Measurements from ENCODE around the gene SSTR1. TPM values are rescaled to one million over a fixed set of nuclear protein-coding genes. Genes with fewer than 3 reads are reported as not detected.

SSTR1 gene
- total RNA-seq, 1 donor from 2014 or later = not detected

DNA sequence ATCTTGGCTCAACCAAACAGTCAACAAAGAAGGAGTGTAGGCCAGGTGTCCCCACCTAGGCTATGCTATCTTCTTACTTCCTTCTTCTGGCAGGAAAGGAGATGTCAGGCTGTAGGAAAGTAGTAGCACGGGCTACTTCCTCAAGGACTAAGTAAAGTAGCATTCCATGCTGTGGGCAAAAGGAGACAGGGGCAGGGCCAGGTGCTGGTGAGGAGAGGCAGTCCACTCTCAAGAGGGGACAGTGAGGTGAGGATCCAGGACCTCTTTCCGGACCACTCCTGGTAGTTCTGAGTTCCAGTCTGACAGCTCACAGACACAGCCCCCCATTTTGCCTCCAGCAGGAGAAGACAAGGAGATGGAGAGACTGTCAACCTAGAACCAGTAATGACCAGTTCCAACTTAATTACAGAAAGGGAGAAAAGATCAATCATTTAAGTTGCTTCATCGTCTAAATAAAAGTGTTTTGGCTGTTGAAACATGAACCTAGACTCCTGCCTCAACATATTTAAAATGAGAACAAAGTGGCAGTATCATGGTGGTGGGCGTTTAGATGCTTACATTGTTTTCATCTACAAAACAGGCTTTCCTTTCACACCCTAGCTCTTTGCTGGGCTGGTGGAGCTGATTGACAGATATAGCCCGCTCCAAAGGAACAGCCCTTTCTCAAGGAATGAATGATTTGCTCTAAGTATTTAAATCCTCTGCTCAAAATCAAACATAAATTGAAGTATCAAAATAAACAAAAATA, 5.1 kb upstream of the SSTR1 start:
- TF ChIP-seq, protein P1, sequence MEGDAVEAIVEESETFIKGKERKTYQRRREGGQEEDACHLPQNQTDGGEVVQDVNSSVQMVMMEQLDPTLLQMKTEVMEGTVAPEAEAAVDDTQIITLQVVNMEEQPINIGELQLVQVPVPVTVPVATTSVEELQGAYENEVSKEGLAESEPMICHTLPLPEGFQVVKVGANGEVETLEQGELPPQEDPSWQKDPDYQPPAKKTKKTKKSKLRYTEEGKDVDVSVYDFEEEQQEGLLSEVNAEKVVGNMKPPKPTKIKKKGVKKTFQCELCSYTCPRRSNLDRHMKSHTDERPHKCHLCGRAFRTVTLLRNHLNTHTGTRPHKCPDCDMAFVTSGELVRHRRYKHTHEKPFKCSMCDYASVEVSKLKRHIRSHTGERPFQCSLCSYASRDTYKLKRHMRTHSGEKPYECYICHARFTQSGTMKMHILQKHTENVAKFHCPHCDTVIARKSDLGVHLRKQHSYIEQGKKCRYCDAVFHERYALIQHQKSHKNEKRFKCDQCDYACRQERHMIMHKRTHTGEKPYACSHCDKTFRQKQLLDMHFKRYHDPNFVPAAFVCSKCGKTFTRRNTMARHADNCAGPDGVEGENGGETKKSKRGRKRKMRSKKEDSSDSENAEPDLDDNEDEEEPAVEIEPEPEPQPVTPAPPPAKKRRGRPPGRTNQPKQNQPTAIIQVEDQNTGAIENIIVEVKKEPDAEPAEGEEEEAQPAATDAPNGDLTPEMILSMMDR (IDR thresholded peaks at IDR 0.05; ENCODE audit: insufficient read depth, low read depth, low read length) = no peak
- TF ChIP-seq EZH2 (IDR thresholded peaks at IDR 0.05; ENCODE audit: insufficient read depth, low read length) = no peak
- Histone ChIP-seq H3K4me3 (ENCODE audit: insufficient read depth, low read depth, low read length) (no peak overlapping the region), H4K20me1 (ENCODE audit: insufficient read depth, low read length) (no peaks in the 10 kb centered on the region), H3K27ac (ENCODE audit: low read depth, low read length) (no peak overlapping the region), H3K27me3 (ENCODE audit: insufficient read depth, low read length) (peaks cover 6% of the 10 kb centered on the region), H3K36me3 (ENCODE audit: insufficient read depth, low read length) (no peaks in the 10 kb centered on the region), H3K4me1 (ENCODE audit: insufficient read depth, low read length) (no peaks in the 10 kb centered on the region), H3K9ac (ENCODE audit: low read length) (no peak overlapping the region), H3K79me2 (ENCODE audit: insufficient read depth, low read length) (no peaks in the 10 kb centered on the region), H3K9me3 (ENCODE audit: insufficient read depth, low read depth, low read length) (peaks cover 3% of the 10 kb centered on the region), H2AFZ (ENCODE audit: low read depth, low read length) (no peak overlapping the region), H3K4me2 (ENCODE audit: low read length) (no peak overlapping the region)
- Mint-ChIP-seq H3K9me3 (ENCODE audit: unreplicated experiment) (peaks cover 2% of the 10 kb centered on the region), H3K27me3 (ENCODE audit: low read depth, unreplicated experiment) (peaks cover 13% of the 10 kb centered on the region), H3K4me3 (ENCODE audit: unreplicated experiment) (no peak overlapping the region), H3K27ac (ENCODE audit: unreplicated experiment) (no peak overlapping the region), H3K36me3 (ENCODE audit: low read depth, unreplicated experiment) (no peaks in the 10 kb centered on the region), H3K4me1 (ENCODE audit: low read depth, unreplicated experiment) (peaks cover 4% of the 10 kb centered on the region)
- no peak for DNase-seq (ENCODE audit: low read depth)
- no peak for FAIRE-seq

GRCh38 chr14:38203929-38204718, 3.6 kb upstream of the SSTR1 start:
- FAIRE-seq (no peak), DNase-seq (ENCODE audit: low read depth) (no peak)
- Mint-ChIP-seq H3K36me3 (ENCODE audit: low read depth, unreplicated experiment) (peaks cover 3% of the 10 kb centered on the region), H3K9me3 (ENCODE audit: unreplicated experiment) (peaks cover 7% of the 10 kb centered on the region), H3K4me1 (ENCODE audit: low read depth, unreplicated experiment) (no peaks in the 10 kb centered on the region), H3K27ac (ENCODE audit: unreplicated experiment) (no peak overlapping the region), H3K27me3 (ENCODE audit: low read depth, unreplicated experiment) (peaks cover 25% of the 10 kb centered on the region), H3K4me3 (ENCODE audit: unreplicated experiment) (no peak overlapping the region)
- H3K27me3 ChIP-seq (ENCODE audit: insufficient read depth, low read length) = peaks cover 18% of the 10 kb centered on the region
- no peaks in the 10 kb centered on the region for H4K20me1 ChIP-seq (ENCODE audit: insufficient read depth, low read length)
- H3K36me3 ChIP-seq (ENCODE audit: insufficient read depth, low read length) = no peaks in the 10 kb centered on the region
- no peak overlapping the region for H3K4me3 ChIP-seq (ENCODE audit: insufficient read depth, low read depth, low read length)
- peaks cover 3% of the 10 kb centered on the region for H3K9me3 ChIP-seq (ENCODE audit: insufficient read depth, low read depth, low read length)
- no peak overlapping the region for H3K27ac ChIP-seq (ENCODE audit: low read depth, low read length)
- no peaks in the 10 kb centered on the region for H3K79me2 ChIP-seq (ENCODE audit: insufficient read depth, low read length)
- no peak overlapping the region for H3K9ac ChIP-seq (ENCODE audit: low read length)
- peaks cover 7% of the 10 kb centered on the region for H3K4me1 ChIP-seq (ENCODE audit: insufficient read depth, low read length)
- H2AFZ ChIP-seq (ENCODE audit: low read depth, low read length) = no peak overlapping the region
- TF ChIP-seq, protein P1 (IDR thresholded peaks at IDR 0.05; ENCODE audit: insufficient read depth, low read depth, low read length) = no peak
- TF ChIP-seq EZH2 (IDR thresholded peaks at IDR 0.05; ENCODE audit: insufficient read depth, low read length) = no peak
- no peak overlapping the region for H3K4me2 ChIP-seq (ENCODE audit: low read length)

All from astrocyte (in vitro differentiated cells and primary cell).